MCF 10A (cell line): Measurements from ENCODE around the gene ADAM15. TPM values are rescaled to one million over a fixed set of nuclear protein-coding genes. Genes with fewer than 3 reads are reported as not detected.

Experiments used
- BruUV-seq: library from RNA; stranded (reverse); fragments of 400-500 nt; replicated peaks from 2 replicates; lab custom pipeline; 2021; lab: Mats Ljungman, UMichigan
- CTCF ChIA-PET: fragments of 300-600 bp; sonication (Branson Sonifier 250); formaldehyde crosslinking; extraction: SDS; loops from one replicate; lab custom pipeline; 2021; ENCODE audit warnings: antibody characterized with exemption, inconsistent platforms; lab: Yijun Ruan, JAX
- POLR2A ChIA-PET: fragments of 300-600, 350-650 bp; sonication (Branson Sonifier 250); formaldehyde crosslinking; extraction: SDS; loops from one replicate; lab custom pipeline; 2020; ENCODE audit warnings: antibody characterized with exemption, inconsistent platforms; lab: Yijun Ruan, JAX
- DNase-seq: peaks from one replicate; pipeline ENCODE4 v3.0.0-alpha.2; 2018; ENCODE audit not compliant: unreplicated experiment
- H3K27ac Mint-ChIP-seq: one replicate; pipeline ENCODE4 v1.8.0; 2022; ENCODE audit warnings: mild to moderate bottlenecking, low read depth, mixed read lengths; ENCODE audit not compliant: unreplicated experiment
- H3K27me3 Mint-ChIP-seq: one replicate; pipeline ENCODE4 v1.8.0; 2022; ENCODE audit warnings: mixed read lengths; ENCODE audit not compliant: insufficient read depth, unreplicated experiment
- H3K36me3 Mint-ChIP-seq: one replicate; pipeline ENCODE4 v1.8.0; 2022; ENCODE audit warnings: mild to moderate bottlenecking, moderate library complexity, mixed read lengths; ENCODE audit not compliant: insufficient read depth, unreplicated experiment
- H3K4me1 Mint-ChIP-seq: one replicate; pipeline ENCODE4 v1.8.0; 2022; ENCODE audit warnings: mixed read lengths; ENCODE audit not compliant: insufficient read depth, unreplicated experiment
- H3K4me3 Mint-ChIP-seq: one replicate; pipeline ENCODE4 v1.8.0; 2022; ENCODE audit warnings: mild to moderate bottlenecking, moderate library complexity, mixed read lengths; ENCODE audit not compliant: unreplicated experiment
- H3K9me3 Mint-ChIP-seq: one replicate; pipeline ENCODE4 v1.8.0; 2022; ENCODE audit warnings: mixed read lengths; ENCODE audit not compliant: unreplicated experiment
- intact Hi-C: fragments of 100-400 bp; cut with micrococcal nuclease; formaldehyde crosslinking; loops from 2 replicates; pipeline ENCODE4 v1.14.1; 2022
- total RNA-seq: library from RNA; stranded (reverse); gene quantifications from 2 replicates; pipeline ENCODE4 v1.2.3, GENCODE V29; 2022
- TF ChIP-seq, protein P1 (sequence below): fragments of 200-600 bp; IDR thresholded peaks from one replicate; pipeline ENCODE4 v1.8.0; 2022; ENCODE audit warnings: antibody characterized with exemption, mild to moderate bottlenecking; ENCODE audit not compliant: unreplicated experiment

The ADAM15 gene
- total RNA-seq, 1 experiment from 2014 or later, result 385 TPM

DNA sequence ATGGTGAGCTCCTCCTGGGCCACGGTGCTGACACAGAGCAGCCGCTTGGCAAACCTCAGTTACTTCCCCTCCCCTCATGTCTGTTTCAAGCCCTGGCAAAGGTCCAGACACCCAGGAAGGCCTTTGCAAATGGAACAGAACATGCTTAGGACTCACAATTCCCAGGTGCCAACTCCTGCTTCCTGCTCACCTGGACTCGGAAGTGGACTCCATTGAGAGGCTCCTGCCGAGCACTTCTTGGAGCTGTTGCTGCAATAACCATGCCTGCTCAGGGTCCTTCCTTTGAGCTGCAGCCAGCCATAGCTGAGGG, 28.2 kb upstream of the ADAM15 start:
- POLR2A ChIA-PET, result interaction anchor here (0.7 to 14.0 kb wide), 17 partner anchors 8 to 685 kb away, joined by 3 to 312 read pairs (median 15); partner anchors contain the start of genes ADAM15, CKS1B, DCST1 and DCST2
- H3K4me1 Mint-ChIP-seq, result peaks cover 63% of the 10 kb centered on the region
- TF ChIP-seq, protein P1, sequence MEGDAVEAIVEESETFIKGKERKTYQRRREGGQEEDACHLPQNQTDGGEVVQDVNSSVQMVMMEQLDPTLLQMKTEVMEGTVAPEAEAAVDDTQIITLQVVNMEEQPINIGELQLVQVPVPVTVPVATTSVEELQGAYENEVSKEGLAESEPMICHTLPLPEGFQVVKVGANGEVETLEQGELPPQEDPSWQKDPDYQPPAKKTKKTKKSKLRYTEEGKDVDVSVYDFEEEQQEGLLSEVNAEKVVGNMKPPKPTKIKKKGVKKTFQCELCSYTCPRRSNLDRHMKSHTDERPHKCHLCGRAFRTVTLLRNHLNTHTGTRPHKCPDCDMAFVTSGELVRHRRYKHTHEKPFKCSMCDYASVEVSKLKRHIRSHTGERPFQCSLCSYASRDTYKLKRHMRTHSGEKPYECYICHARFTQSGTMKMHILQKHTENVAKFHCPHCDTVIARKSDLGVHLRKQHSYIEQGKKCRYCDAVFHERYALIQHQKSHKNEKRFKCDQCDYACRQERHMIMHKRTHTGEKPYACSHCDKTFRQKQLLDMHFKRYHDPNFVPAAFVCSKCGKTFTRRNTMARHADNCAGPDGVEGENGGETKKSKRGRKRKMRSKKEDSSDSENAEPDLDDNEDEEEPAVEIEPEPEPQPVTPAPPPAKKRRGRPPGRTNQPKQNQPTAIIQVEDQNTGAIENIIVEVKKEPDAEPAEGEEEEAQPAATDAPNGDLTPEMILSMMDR, result no peak
- intact Hi-C loops, result no loop called here
- peak overlapping the region; percentile 3 for H3K4me3 Mint-ChIP-seq
- no peaks in the 10 kb centered on the region for H3K27me3 Mint-ChIP-seq
- no peaks in the 10 kb centered on the region for H3K9me3 Mint-ChIP-seq
- CTCF ChIA-PET, result interaction anchor here (0.7 to 14.4 kb wide), 12 partner anchors 10 to 466 kb away, joined by 3 to 390 read pairs (median 4); partner anchors contain the start of genes ADAM15 and SHC1
- BruUV-seq, result no TSS peak
- peak; percentile 85 for DNase-seq
- H3K27ac Mint-ChIP-seq, result peak overlapping the region; percentile 52
- peaks cover 43% of the 10 kb centered on the region for H3K36me3 Mint-ChIP-seq

DNA sequence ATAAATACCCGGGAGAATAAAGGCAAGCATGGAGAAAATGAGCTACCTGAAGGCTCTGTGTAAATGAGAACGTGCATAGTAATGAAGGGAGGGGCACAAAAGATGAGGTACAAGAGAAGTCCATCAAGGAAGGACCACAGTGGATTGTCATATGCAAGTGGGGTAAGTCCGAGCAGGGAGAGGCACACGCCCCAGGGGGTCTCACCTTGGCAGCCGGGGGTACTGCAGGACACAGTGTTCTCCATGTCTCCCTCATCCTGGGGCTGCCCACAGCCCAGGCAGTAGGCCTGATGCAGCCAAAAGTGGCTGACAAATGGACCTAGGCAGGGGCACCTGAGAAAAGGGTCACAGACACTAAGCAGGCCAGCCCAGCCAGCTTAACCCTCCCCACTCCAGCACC, 27.5 kb upstream of the ADAM15 start:
- Mint-ChIP-seq H3K36me3 (peaks cover 36% of the 10 kb centered on the region), H3K9me3 (no peaks in the 10 kb centered on the region), H3K27me3 (no peaks in the 10 kb centered on the region), H3K4me1 (peaks cover 56% of the 10 kb centered on the region), H3K4me3 (no peak overlapping the region), H3K27ac (no peak overlapping the region)
- ChIA-PET CTCF (interaction anchor here (0.7 to 14.4 kb wide), 8 partner anchors 11 to 467 kb away, joined by 3 to 390 read pairs (median 4); partner anchors contain the start of gene ADAM15), POLR2A (interaction anchor here (0.7 to 14.0 kb wide), 14 partner anchors 9 to 685 kb away, joined by 3 to 312 read pairs (median 20); partner anchors contain the start of genes ADAM15, CKS1B, DCST1 and DCST2)
- TF ChIP-seq, protein P1, result no peak
- intact Hi-C loops, result no loop called here
- DNase-seq, result no peak
- no TSS peak for BruUV-seq

DNA sequence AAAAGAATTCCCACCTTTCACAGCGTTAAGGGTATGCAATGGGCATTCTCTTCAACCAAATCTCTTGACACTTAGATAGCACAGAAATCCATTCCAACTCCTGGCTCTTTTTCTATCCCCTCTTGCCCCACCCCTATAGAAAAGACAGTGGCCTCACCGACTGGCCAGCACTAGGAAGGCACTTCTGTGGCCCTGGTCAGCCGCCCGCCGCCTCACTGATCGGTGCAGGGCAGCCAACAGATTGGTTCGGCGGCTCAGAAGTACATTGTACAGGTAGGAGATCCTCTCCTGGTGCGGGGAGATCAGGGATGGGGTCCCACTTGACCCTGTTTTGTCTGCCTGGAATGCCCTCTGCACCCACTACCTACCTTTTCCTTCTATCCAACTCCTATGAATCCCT, 26.8 kb upstream of the ADAM15 start:
- Mint-ChIP-seq H3K27ac (no peak overlapping the region), H3K27me3 (no peaks in the 10 kb centered on the region), H3K4me1 (peaks cover 49% of the 10 kb centered on the region), H3K9me3 (no peaks in the 10 kb centered on the region), H3K4me3 (no peak overlapping the region), H3K36me3 (peaks cover 34% of the 10 kb centered on the region)
- TF ChIP-seq, protein P1, result no peak
- no TSS peak for BruUV-seq
- POLR2A ChIA-PET, result interaction anchor here (1.2 to 10.3 kb wide), 7 partner anchors 11 to 63 kb away, joined by 3 to 275 read pairs (median 15); partner anchors contain the start of genes ADAM15, DCST1, DCST2 and PYGO2
- CTCF ChIA-PET, result interaction anchor here (0.7 to 14.4 kb wide), 4 partner anchors 23 to 620 kb away, joined by 3 to 390 read pairs (median 3); partner anchors contain the start of gene ADAM15
- intact Hi-C loops, result no loop called here
- DNase-seq, result no peak

DNA sequence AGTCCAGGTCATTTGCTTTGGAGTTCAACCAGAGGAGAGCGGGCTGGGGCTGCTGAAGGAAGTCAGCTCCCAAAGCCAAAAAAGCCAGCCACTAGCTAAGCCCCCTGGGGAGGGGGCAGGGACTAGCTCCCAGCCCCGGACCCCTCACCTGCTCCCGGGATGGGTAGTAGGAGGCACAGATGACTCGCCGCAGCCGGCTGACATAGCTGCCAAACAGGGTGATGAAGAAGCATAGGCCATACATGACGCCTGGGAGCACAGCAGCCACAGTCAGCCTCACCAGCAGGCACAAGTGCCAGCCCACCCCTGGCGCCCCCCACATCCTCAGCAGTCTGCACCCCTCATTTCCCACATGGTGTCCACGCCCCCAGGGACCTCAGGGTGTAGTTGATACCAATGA, 25.0 kb upstream of the ADAM15 start:
- CTCF ChIA-PET, result interaction anchor here (0.5 to 1.5 kb wide), 3 partner anchors 15 to 25 kb away, joined by 3 to 5 read pairs (median 3); no protein-coding TSS in a partner anchor
- Mint-ChIP-seq H3K4me3 (no peak overlapping the region), H3K9me3 (no peaks in the 10 kb centered on the region), H3K27ac (no peak overlapping the region), H3K36me3 (peaks cover 17% of the 10 kb centered on the region), H3K4me1 (peaks cover 31% of the 10 kb centered on the region), H3K27me3 (no peaks in the 10 kb centered on the region)
- POLR2A ChIA-PET, result interaction anchor here (0.8 to 6.3 kb wide), 5 partner anchors 12 to 55 kb away, joined by 4 to 30 read pairs (median 5); partner anchors contain the start of gene SHC1
- TF ChIP-seq, protein P1, result no peak
- no peak for DNase-seq
- BruUV-seq, result no TSS peak
- intact Hi-C loops, result no loop called here
